ENCODE results near the gene IKBKE. TPM values are rescaled to one million over a fixed set of nuclear protein-coding genes. Genes with fewer than 3 reads are reported as not detected.

The IKBKE gene
- 12.2 and 14.7 TPM in 2 replicates for total RNA-seq (2014; rRNA removed; shearing (Covaris generic))

DNA sequence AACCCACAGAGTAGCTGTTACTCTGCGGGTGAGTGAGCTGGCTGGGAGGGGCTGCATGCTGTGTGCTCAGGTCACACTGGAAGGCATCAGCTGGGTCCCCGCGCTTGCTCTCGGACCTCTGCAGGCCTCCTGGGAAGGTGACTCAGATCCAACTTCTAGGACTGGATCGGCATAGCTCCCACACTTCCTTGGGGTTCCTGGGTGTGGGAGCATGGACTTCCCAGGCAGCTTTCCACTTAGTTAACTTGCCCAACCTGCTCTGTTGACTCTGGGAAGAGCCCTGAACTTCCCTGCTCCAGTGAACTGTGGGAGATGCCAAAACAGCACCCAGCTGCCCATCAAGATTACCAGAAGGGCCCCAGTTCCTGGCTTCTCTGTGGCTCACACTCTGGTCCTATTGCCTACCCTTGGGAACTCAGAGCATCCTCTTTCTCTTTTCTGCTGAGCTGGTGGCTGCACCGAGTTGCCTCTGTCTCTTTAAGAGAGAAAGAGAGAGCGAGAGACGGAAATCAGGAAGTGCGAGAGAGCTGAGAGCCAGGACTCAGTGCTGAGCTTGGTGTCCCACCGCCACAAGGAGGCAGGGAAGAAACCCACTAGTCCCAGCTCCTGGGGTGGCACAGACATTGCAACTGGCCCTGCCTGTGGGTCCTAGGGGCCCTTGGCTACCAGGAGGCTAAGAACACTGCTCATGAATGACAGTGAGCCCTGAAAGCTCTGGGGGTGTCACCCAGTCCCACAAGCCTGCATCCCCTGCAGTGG lies at the start of gene IKBKE:
TSS of gene IKBKE (plus strand) at position 544 of the 759 bp plus-strand sequence. CDS start 2,752 bp downstream, outside the sequence.
- peak; percentile 79 for DNase-seq (ENCODE audit: low read depth)

DNA sequence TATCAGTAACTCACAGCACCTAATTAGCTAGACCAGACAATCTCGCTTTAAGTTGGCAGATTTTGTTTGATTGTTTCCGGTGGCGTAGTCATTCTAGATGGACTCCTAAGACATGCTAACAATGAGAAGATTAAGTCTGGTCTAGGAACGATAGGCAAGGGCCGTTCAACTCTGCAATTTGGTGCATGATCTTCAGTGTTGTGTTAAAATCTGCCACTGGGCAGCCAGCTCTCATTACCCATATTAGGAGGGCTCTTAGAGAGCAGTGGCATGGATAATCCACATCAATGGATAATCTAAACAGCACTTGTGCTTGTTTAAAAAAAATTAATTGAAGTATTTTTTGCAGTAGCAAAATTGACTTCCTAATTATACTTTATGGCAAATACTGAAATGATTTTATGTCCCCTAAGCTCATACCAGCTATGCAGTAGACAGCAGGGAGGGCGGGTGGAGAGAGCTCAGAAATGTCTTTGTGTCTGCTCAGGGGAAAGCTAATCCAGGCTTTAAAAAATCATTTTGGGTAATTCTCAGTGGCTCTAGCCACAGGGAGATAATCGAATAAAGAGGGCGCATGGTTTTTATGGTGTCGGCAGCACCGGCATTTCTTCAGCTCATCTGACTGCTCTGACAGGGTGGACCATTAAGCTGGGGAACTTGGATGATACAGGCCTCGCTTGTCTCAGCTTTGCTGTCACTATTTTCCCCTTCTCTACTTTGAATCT lies 48.5 kb upstream of the IKBKE start:
- no peak for DNase-seq (ENCODE audit: low read depth)

DNA sequence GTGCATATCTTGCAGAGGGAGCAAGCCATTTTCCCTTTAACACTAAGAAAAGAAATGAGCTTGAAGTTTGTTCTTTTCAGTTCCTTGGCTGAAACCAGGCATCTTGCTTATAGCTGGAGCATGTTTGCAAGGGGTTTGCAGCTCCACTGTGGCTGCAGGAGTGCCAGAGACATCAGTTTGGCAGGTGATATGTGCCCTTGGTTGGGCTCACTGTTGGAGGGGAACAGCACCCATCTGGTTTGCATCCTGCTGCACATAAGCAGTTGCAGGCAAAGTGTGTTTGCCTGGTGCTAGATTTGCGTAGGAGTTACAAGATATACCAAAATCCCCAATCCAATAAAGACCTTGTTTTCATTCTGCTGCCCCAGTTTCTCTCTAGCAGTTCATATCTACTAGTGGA lies 47.8 kb upstream of the IKBKE start:
- DNase-seq (ENCODE audit: low read depth): no peak

DNA sequence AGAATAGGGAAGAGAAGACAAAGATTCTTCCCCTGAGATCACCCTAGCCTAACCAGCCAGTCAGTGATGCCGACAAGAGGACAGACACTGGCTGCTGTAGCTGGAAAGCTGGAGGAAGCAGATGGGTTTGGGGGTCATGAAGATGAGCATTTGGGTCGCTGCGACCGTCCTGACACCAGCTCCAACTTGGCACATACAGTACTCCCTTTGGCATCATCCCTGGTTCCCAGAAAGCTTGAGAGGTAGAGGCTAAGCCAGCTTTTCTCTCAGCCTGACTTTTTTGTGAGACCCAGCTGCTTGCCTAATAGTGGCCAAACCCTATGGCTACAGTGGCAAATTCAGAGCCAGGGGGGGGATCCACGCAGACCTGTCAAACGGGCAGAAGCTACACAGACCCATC lies 43.0 kb upstream of the IKBKE start:
- no peak for DNase-seq (ENCODE audit: low read depth)

DNA sequence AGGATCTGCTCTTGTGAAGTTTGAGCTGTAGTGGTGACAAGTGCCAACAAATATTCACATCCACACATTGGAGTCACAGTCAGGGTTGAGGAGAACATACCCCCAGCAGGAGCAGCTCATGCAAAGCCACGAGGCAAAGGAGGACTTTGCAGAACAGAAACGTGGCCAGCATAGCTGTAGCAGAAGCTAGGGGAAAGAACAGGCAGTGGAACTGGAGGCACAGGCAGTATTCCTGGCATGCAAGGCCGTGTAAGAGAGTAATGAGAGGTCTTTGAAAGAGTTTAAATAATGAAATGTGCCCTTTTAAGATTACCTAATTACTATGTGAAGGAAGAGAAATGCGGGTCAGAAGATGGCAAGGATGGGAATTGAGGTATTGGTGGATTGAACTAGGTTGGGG lies 40.9 kb upstream of the IKBKE start:
- DNase-seq (ENCODE audit: low read depth): no peak

DNA sequence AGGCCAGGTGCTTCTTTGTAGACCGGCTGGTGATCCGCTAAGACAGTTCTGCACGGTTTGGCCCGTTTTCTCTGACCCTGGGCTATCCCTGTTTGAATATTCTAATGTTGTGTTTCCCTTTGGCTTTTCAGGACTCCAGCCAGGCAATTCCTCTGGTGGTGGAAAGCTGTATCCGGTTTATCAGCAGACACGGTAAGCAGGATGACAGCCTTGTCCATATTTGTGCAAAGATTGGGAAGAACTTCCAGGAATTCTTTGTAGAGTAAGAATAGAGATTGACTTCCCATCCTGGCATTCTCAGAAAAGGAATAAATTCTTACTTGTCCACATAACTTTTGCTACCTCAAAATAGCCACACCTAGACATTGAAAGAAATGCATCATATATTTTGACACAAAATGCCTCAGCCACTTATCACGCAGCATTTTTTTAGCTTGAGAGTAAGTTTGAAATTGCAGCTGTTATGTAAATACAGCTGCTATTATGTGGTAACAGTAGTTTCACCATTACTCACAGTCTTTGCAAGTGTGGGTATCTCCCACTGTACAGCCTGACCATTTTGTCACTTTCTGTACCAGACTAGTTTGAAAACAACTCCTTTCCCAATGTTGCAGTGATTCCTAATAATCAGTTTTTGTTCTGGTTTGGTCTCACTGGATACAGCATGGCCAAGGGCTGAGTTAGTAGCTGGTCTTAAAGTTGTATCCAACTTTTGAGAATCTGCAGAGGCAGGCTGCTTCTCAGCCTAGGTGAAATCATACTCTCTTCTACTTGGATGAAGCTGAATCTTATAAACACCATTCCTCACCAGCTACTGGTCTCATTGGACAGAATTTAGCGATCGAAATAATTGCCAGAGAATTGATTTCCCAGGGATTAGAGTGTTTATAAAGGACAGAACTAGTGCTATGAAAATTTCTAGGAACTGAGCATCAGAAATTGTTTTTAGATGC lies 40.0 kb upstream of the IKBKE start:
- peak; percentile 19 for DNase-seq (ENCODE audit: low read depth)

DNA sequence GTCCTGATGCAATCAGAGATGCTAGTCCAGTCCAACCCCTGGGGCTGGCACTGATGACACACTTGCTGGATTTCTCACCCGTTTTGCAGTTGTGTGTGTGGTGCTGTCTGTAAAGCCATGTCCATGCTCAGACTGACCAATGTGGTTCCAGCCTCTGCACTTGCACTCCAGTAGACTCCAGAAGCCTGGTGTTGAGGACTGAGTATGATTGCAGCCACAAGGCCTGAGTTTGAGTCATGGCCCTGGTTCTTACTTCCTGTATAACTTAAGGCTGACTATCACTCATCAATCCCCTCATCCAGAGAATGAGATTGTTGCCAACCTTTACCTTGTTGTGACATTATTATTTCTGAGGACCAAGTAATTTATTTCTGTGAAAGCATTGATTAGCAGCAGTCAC lies 34.8 kb upstream of the IKBKE start:
- no peak for DNase-seq (ENCODE audit: low read depth)

DNA sequence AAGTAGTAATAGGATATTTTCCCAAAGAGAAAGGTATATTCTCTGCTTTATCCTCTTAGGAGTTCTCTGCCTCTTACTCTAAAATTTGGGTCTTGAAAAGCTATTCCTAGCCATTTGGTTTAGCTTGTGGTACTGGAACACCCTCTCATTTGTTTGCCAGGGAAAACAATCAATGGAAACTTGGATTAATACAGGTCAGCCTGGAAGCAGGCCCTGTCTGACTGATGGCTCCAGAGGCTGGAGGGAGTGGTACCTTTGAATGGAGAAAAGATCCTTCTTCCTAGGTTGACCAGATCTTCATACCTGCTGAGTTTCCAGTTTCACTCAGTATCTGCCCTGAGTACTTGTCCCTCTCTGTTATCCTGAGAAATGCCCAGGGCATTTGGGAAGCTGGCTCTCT lies 31.7 kb upstream of the IKBKE start:
- no peak for DNase-seq (ENCODE audit: low read depth)

DNA sequence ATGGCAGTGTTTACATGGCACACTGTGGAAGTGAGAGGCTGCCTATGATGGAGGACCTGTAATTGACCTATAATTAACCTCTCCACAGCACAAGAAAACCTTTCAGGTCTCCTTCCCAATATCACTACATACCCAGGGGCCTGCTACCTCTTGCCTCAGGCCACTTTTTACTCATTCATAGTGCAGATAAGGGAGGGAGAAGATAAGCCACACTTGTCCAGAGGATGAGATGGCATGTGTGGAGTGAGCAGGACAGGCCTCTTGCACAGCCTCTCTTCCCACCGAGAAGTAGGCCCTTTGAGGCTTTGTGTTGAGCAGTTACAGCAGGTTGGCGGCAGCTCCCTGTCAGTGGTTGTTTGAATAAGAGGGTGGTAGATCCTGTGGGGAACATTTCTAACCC lies 31.1 kb upstream of the IKBKE start:
- DNase-seq (ENCODE audit: low read depth): no peak

DNA sequence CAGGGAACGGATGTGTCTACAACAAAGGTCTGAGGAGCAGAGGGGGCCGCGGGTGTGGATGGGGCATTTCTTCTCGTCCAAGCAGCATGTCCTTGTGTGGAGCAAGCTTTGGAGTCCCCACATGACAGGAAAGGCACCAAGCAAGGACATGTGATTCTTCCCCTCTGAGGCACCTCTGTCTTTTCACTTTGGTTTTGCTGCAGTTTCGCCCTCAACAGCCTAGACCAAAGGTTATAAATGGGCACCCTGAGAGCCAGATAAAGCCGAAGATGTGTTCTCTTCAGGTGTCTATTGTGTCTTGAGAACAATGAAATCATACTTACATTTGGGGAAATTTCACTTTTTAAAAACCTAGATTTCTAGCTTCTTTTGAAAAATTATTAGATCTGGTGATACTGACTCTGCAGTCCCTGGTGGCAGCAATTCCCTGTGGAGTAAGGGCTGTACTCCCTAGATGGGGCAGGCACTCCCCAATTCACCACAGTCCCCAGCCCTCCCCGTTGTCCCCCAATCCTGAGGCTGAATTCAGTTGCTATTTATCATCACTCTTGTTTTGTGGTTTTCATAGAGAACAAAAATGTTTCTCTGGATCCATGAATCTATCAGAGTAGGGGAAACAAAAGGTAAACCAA lies 28.8 kb upstream of the IKBKE start:
- no peak for DNase-seq (ENCODE audit: low read depth)

DNA sequence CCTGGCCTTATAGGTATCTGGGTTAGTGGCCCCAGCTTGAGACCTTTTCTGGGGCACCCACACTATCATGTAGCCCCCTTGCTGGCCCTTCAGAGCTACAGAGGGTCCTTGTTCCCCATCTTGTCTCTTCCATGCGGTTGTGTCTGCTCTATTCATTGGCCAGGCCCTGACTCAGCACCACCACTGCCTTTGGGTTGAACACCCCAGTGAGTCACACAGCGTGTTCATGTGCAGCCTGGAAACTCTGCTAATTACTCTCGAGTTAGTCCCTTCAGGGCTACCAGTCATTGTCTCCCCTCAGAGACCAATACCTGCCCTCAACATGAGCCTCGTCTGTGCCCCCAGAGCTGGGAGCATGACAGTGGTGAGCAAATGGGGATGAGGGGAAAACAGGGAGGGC lies 28.2 kb upstream of the IKBKE start:
- DNase-seq (ENCODE audit: low read depth): peak; percentile 71

DNA sequence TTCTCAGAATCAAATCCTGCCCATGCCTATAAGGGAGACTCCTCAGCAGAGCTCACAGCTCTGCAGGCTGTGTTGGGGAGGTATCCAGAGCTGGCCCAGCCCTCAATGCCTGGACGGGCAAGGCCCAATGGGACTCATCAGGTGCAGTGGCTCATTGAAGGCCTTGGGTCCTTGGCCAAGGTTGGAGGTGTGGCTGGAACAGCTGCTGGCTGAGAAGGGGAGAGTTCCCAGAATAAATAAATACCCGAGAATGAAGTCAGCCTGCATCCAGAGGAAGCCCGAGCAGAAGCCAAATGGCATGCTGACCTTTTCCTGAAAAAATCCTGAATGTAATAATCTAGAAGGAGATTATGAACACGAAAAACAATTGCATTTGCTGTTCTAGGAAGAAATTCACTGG lies 25.2 kb upstream of the IKBKE start:
- DNase-seq (ENCODE audit: low read depth): no peak

DNA sequence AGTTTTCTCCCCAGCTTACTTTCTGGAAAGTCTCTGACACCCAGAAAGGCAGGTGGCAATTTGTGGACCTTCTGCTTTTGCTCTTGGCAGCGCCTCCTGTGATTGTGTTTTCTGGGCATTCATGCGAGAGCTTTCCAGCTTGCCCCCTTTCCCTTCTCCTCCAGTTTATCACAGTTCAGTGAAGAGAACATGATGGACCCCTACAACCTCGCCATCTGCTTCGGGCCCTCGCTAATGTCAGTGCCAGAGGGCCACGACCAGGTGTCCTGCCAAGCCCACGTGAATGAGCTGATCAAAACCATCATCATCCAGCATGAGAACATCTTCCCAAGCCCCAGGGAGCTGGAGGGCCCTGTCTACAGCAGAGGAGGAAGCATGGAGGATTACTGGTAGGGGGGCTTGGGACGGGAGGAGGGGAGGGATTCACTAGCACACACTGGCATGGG lies 24.3 kb upstream of the IKBKE start:
- DNase-seq (ENCODE audit: low read depth): no peak

DNA sequence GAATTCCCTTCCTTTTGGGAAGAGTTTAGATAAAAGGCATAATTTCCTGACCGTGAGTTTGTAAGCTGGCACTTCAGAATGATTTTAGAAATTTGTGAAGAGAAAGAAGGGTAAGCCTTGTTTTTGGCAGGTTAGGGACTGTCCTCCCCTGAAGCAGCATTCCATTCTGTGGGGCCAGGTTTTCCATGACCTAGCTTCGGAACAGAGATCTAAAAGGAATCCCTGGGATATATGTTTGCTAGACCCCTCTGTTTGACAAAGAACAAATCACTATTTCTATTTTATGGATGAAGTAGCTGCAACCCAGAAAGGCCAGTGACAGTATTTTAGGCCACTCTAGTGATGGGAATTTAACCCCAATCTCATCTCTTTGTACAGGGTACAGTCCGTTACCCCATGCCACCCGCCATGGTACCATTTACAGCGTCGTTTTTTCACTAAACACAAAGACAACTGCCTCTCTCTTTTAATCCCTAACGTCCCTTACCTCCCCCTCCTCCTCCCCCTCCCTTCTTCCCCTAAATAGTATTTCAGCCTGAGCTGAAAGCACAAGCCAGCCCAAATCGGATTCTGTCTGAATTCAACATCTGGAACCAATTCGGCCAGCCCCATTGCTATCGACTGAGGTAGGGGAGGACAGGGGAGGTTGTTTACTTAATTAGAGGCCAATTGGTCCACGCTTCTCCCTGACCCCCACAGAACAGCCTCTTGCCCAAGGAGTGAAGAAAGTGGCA lies 23.4 kb upstream of the IKBKE start:
- DNase-seq (ENCODE audit: low read depth): no peak

DNA sequence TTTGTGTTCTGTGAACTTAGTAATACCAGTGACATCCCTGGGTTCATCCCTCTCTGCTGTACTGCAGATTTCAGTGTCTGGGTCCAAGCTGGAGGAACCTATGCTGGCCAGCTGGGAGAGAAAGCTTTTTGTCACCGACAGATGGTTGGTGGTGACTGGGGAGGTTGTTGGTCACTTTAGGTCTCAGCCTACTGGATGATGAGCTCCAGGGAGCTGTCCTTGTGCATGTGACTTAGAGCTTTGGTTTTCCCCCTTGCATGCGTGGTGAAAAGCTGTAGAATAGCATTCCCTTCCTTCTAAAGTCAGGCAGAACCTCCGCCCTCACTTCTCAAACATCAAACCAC lies 22.9 kb upstream of the IKBKE start:
- no peak for DNase-seq (ENCODE audit: low read depth)

DNA sequence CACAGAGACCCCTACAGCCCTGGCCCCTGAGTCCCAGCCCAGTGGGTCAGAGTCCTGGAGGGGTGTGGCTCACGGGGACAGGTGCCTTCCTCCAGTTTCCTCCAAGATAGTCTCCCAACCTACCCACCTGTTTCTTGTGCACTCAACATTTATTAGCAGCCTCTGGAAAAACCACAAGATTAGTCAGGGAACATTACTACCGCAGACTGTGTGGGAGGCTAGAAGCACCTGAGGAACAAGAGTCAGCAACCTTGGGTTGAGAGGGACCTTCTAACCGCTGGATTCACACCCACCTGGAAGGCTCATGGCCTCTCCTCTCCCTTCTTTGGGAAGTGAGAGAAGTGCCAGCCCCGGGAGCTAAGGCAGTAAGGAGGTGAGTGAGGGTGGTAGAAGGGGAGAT lies 22.5 kb upstream of the IKBKE start:
- no peak for DNase-seq (ENCODE audit: low read depth)

DNA sequence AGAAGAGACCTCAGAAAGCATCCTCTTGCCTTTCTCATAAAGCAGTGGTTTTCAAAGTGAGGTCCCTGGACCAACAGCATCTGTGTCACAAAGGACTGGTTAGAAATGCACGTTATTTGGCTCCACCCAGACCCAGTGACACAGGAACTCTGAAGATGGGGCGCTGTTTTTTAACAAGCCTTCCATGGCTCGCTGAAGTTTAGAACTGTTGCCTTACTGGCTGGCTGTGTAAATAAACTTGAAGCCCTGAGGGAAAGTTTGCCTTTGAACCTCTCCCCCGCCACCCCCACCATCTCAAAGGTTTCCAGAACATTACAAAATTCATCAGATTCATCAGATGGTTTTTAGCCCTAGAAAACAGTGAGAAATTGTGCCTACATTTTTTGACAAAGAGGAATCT lies 21.8 kb upstream of the IKBKE start:
- no peak for DNase-seq (ENCODE audit: low read depth)

DNA sequence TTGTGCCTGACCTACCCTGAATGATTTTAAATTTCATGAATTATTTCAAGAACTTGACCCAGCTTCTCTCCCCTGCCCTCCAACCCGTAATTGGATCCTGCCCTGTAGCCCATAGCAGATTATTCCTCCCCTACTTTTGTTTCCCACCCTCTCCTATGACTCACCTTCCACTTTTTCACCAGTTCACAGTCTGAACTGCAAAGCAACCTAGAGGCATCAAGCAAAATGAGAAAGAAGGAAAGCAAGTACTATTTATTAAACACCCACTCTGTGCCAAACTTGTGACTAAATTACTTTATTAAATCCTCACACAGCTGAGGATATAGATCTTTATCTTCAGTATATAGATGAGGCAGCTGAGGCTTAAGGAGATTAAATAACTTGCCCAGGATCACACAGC lies 20.7 kb upstream of the IKBKE start:
- DNase-seq (ENCODE audit: low read depth): peak; percentile 46

DNA sequence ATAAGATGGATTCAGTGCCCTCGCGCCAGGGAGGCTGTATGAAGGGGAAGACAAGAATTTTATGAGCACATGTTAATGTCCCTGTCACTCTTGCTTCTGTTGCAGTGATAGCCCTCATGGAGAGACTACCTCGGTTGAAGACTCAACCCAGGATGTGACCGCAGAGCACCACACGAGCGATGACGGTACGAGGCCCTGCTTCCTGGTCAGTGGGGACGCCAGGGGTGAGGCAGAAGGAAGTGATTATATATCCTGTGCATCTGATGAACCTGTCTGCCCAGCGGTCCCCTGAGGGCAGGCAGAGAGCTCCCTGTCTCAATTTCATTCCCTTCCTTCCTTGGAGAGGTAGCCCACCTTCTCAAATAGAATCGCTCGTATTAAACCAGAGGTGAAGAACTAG lies 20.0 kb upstream of the IKBKE start:
- no peak for DNase-seq (ENCODE audit: low read depth)

DNA sequence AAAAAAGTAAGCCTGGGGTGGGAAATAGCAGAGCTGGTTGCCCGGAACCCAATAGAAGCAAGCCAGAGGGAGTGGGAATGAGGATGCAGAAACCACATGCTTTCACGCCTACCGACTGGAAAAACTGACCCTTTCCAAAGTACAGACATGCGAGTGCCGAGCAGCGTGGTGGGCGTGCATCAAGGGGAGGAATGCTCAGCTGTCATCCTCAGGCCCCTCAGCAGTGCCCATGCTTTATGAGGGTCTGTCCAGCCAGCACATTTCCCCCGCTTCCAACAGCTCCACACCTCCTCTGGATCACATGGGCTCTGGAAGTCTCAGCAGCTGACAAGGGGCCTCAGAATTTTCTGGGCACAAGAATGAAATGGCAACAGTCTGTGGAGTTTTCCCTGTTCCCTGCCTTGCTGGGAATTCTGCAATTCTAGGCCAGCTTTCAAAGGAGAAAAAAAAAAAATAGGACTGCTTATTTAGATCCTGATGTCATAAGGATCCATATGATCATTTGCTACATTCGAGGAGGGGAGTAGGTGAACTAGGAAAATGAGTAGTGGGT lies 19.1 kb upstream of the IKBKE start:
- no peak for DNase-seq (ENCODE audit: low read depth)

DNA sequence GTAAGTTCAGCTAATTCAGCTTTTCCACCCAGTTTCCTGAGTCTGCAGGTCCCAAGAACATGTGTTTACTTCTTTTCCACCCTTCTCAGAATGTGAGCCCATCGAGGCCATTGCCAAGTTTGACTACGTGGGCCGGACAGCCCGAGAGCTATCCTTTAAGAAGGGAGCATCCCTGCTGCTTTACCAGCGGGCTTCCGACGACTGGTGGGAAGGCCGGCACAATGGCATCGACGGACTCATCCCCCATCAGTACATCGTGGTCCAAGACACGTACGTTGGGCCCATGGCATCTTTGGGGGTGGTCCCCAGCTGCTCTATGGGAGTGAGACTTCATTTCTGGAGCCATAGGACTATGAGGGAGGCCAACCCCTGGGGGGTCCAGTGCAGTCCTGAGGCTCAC lies 17.2 kb upstream of the IKBKE start:
- DNase-seq (ENCODE audit: low read depth): no peak
